Glutamatergic neuron (in vitro differentiated cells): Measurements from ENCODE around the gene CISH. TPM values are rescaled to one million over a fixed set of nuclear protein-coding genes. Genes with fewer than 3 reads are reported as not detected.

Source experiments
- DNase-seq: peaks from one replicate; pipeline ENCODE4 v3.0.0; 2022
- H3K27ac Mint-ChIP-seq: one replicate; pipeline ENCODE4 v1.8.0; 2020; ENCODE audit warnings: mild to moderate bottlenecking, mixed read lengths, inconsistent platforms; ENCODE audit not compliant: unreplicated experiment
- H3K27me3 Mint-ChIP-seq: one replicate; pipeline ENCODE4 v1.8.0; 2020; ENCODE audit warnings: mild to moderate bottlenecking, moderate library complexity, mixed read lengths, inconsistent platforms; ENCODE audit not compliant: unreplicated experiment
- H3K36me3 Mint-ChIP-seq: one replicate; pipeline ENCODE4 v1.8.0; 2020; ENCODE audit warnings: mild to moderate bottlenecking, mixed read lengths, inconsistent platforms; ENCODE audit not compliant: unreplicated experiment
- H3K4me1 Mint-ChIP-seq: one replicate; pipeline ENCODE4 v1.8.0; 2020; ENCODE audit warnings: mild to moderate bottlenecking, low read depth, mixed read lengths, inconsistent platforms; ENCODE audit not compliant: unreplicated experiment
- H3K4me3 Mint-ChIP-seq: one replicate; pipeline ENCODE4 v1.8.0; 2020; ENCODE audit warnings: mild to moderate bottlenecking, mixed read lengths, inconsistent platforms; ENCODE audit not compliant: unreplicated experiment
- H3K9me3 Mint-ChIP-seq: one replicate; pipeline ENCODE4 v1.8.0; 2020; ENCODE audit warnings: mild to moderate bottlenecking, moderate library complexity, mixed read lengths, inconsistent platforms; ENCODE audit not compliant: unreplicated experiment
- CTCF ChIP-seq: fragments of 200-600 bp; sonication (generic); IDR thresholded peaks from one replicate; pipeline ENCODE4 v1.5.0; 2021; ENCODE audit not compliant: partially characterized antibody, unreplicated experiment
- total RNA-seq: library from RNA; stranded (reverse); fragmentation: NEBNext Ultra II Directional; extraction: Animal tissue kit (Norgen Biotek cat#: 25700); gene quantifications from one replicate; pipeline ENCODE4 v1.2.1, GENCODE V29; 2021; ENCODE audit not compliant: unreplicated experiment

CISH gene
- total RNA-seq, 1 donor from 2014 or later: 6.0 TPM

- no peak overlapping the region for H3K4me3 Mint-ChIP-seq
- H3K36me3 Mint-ChIP-seq: no peaks in the 10 kb centered on the region
- no peaks in the 10 kb centered on the region for H3K9me3 Mint-ChIP-seq
- H3K4me1 Mint-ChIP-seq: no peaks in the 10 kb centered on the region
- DNase-seq: no peak
- peaks cover 3% of the 10 kb centered on the region for H3K27me3 Mint-ChIP-seq
- no peak overlapping the region for H3K27ac Mint-ChIP-seq
- TF ChIP-seq CTCF: no peak
Measured at GRCh38 chr3:50575372-50575771, 36.2 kb downstream of the CISH start.

GRCh38 chr3:50574444-50574831 is 37.1 kb downstream of the CISH start:
- no peak overlapping the region for H3K27ac Mint-ChIP-seq
- no peaks in the 10 kb centered on the region for H3K4me1 Mint-ChIP-seq
- TF ChIP-seq CTCF: no peak
- no peaks in the 10 kb centered on the region for H3K36me3 Mint-ChIP-seq
- DNase-seq: no peak
- H3K4me3 Mint-ChIP-seq: no peak overlapping the region
- H3K27me3 Mint-ChIP-seq: peaks cover 3% of the 10 kb centered on the region
- peaks cover 3% of the 10 kb centered on the region for H3K9me3 Mint-ChIP-seq

- Mint-ChIP-seq H3K27me3 (peaks cover 3% of the 10 kb centered on the region), H3K4me1 (no peaks in the 10 kb centered on the region), H3K9me3 (peaks cover 3% of the 10 kb centered on the region), H3K27ac (no peak overlapping the region), H3K36me3 (no peaks in the 10 kb centered on the region), H3K4me3 (peak overlapping the region; percentile 59)
- TF ChIP-seq CTCF: no peak
- DNase-seq: no peak
Measured at GRCh38 chr3:50573566-50574443, 37.8 kb downstream of the CISH start.

GRCh38 chr3:50572801-50573371 is 38.7 kb downstream of the CISH start:
- Mint-ChIP-seq H3K27me3 (peaks cover 3% of the 10 kb centered on the region), H3K9me3 (peaks cover 4% of the 10 kb centered on the region), H3K36me3 (no peaks in the 10 kb centered on the region), H3K27ac (no peak overlapping the region), H3K4me1 (peaks cover 2% of the 10 kb centered on the region), H3K4me3 (no peak overlapping the region)
- no peak for DNase-seq
- TF ChIP-seq CTCF: no peak

- peak; percentile 79 for DNase-seq
- Mint-ChIP-seq H3K4me1 (peaks cover 3% of the 10 kb centered on the region), H3K4me3 (no peak overlapping the region), H3K9me3 (peaks cover 6% of the 10 kb centered on the region), H3K27me3 (peaks cover 3% of the 10 kb centered on the region), H3K36me3 (no peaks in the 10 kb centered on the region), H3K27ac (no peak overlapping the region)
- TF ChIP-seq CTCF: peak; percentile 80
Measured at GRCh38 chr3:50572158-50572557, 39.4 kb downstream of the CISH start.
